Nephron (organoid): ENCODE data around the gene TLE4.

Experiments used
- H3K27ac Mint-ChIP-seq, 3 experiments: 2 replicates each; pipeline ENCODE4 v1.8.0; 2020; ENCODE audit warnings: mixed read lengths in 3 of 3, mild to moderate bottlenecking in 2 of 3, moderate library complexity in 1 of 3
- H3K27me3 Mint-ChIP-seq: 2 replicates; pipeline ENCODE4 v1.8.0; 2021; ENCODE audit warnings: low read depth, mild to moderate bottlenecking, moderate library complexity, mixed read lengths
- H3K36me3 Mint-ChIP-seq: 2 replicates; pipeline ENCODE4 v1.8.0; 2020; ENCODE audit warnings: low read depth, mixed read lengths
- H3K4me1 Mint-ChIP-seq: 2 replicates; pipeline ENCODE4 v1.8.0; 2020; ENCODE audit warnings: mixed read lengths
- H3K4me3 Mint-ChIP-seq, 3 experiments: 2 replicates each; pipeline ENCODE4 v1.8.0; 2020; ENCODE audit warnings: mild to moderate bottlenecking in 3 of 3, mixed read lengths in 3 of 3, moderate library complexity in 2 of 3
- H3K9me3 Mint-ChIP-seq: 2 replicates; pipeline ENCODE4 v1.8.0; 2020; ENCODE audit warnings: mixed read lengths
- CTCF ChIP-seq, 3 experiments: fragments of 200-600 bp; sonication (generic); IDR thresholded peaks; one replicate each; pipeline ENCODE4 v1.5.0; 2021; ENCODE audit warnings: antibody characterized with exemption in 3 of 3; ENCODE audit not compliant: unreplicated experiment in 3 of 3

Gene TLE4

GRCh38 chr9:79574136-79574535 lies 2.4 kb downstream of the TLE4 start:
- Mint-ChIP-seq H3K4me3 (peak overlapping the region; percentile 93 to 96 (median 95)), H3K27me3 (peaks cover 5% of the 10 kb centered on the region), H3K36me3 (peaks cover 23% of the 10 kb centered on the region), H3K9me3 (no peaks in the 10 kb centered on the region), H3K27ac (peak overlapping the region; percentile 73 to 95 (median 92)), H3K4me1 (peaks cover 48% of the 10 kb centered on the region)
- no peak for TF ChIP-seq CTCF (IDR thresholded peaks at IDR 0.05; ENCODE audit: unreplicated experiment in 3 of 3)

- Mint-ChIP-seq H3K4me3 (peak overlapping the region; percentile 93 to 96 (median 95)), H3K36me3 (peaks cover 25% of the 10 kb centered on the region), H3K27ac (peak overlapping the region in 2 of 3 experiments; percentile 92 to 95), H3K4me1 (peaks cover 47% of the 10 kb centered on the region), H3K9me3 (no peaks in the 10 kb centered on the region), H3K27me3 (peaks cover 5% of the 10 kb centered on the region)
- TF ChIP-seq CTCF (IDR thresholded peaks at IDR 0.05; ENCODE audit: unreplicated experiment in 3 of 3), result no peak
These were observed 3.0 kb downstream of the TLE4 start for GRCh38 chr9:79574781-79575180.

GRCh38 chr9:79575547-79575946 lies 3.8 kb downstream of the TLE4 start:
- Mint-ChIP-seq H3K9me3 (no peaks in the 10 kb centered on the region), H3K27ac (no peak overlapping the region), H3K36me3 (peaks cover 31% of the 10 kb centered on the region)

GRCh38 chr9:79577969-79578723 lies 6.4 kb downstream of the TLE4 start:
- TF ChIP-seq CTCF (IDR thresholded peaks at IDR 0.05; ENCODE audit: unreplicated experiment in 3 of 3), result no peak

More at GRCh38 chr9:79575547-79575946, 3.8 kb downstream of the TLE4 start:
- H3K4me3 Mint-ChIP-seq, result peak overlapping the region; percentile 17 to 66 (median 59)
- H3K27me3 Mint-ChIP-seq, result peaks cover 5% of the 10 kb centered on the region
- peaks cover 46% of the 10 kb centered on the region for H3K4me1 Mint-ChIP-seq
- TF ChIP-seq CTCF (IDR thresholded peaks at IDR 0.05; ENCODE audit: unreplicated experiment in 3 of 3), result no peak

GRCh38 chr9:79578891-79579290 lies 7.1 kb downstream of the TLE4 start:
- no peak for TF ChIP-seq CTCF (IDR thresholded peaks at IDR 0.05; ENCODE audit: unreplicated experiment in 3 of 3)
- no peaks in the 10 kb centered on the region for H3K9me3 Mint-ChIP-seq
- peaks cover 59% of the 10 kb centered on the region for H3K4me1 Mint-ChIP-seq
- H3K27me3 Mint-ChIP-seq, result peaks cover 5% of the 10 kb centered on the region
- H3K36me3 Mint-ChIP-seq, result peaks cover 46% of the 10 kb centered on the region
- no peak overlapping the region for H3K4me3 Mint-ChIP-seq
- no peak overlapping the region for H3K27ac Mint-ChIP-seq

More at GRCh38 chr9:79577969-79578723, 6.4 kb downstream of the TLE4 start:
- no peak overlapping the region for H3K27ac Mint-ChIP-seq
- peaks cover 5% of the 10 kb centered on the region for H3K27me3 Mint-ChIP-seq
- H3K4me1 Mint-ChIP-seq, result peaks cover 63% of the 10 kb centered on the region
- H3K9me3 Mint-ChIP-seq, result no peaks in the 10 kb centered on the region
- H3K4me3 Mint-ChIP-seq, result peak overlapping the region in 1 of 3 experiments; percentile 34
- peaks cover 44% of the 10 kb centered on the region for H3K36me3 Mint-ChIP-seq

- Mint-ChIP-seq H3K27me3 (peaks cover 5% of the 10 kb centered on the region), H3K9me3 (no peaks in the 10 kb centered on the region), H3K27ac (no peak overlapping the region), H3K36me3 (peaks cover 52% of the 10 kb centered on the region), H3K4me3 (no peak overlapping the region), H3K4me1 (peaks cover 51% of the 10 kb centered on the region)
- TF ChIP-seq CTCF (IDR thresholded peaks at IDR 0.05; ENCODE audit: unreplicated experiment in 3 of 3), result no peak
These were observed 7.9 kb downstream of the TLE4 start for GRCh38 chr9:79579624-79580023.
